Tibial nerve (tissue), 4 donors: ENCODE data around the gene DAG1. TPM values are rescaled to one million over a fixed set of nuclear protein-coding genes. Genes with fewer than 3 reads are reported as not detected.

Experiments
- DNase-seq, 2 donors: peaks; one replicate each; pipeline ENCODE4 v3.0.0-alpha.2; 2019; ENCODE audit warnings: low spot score in 2 of 2
- H3K27ac ChIP-seq, 4 donors: fragments of 200-600 bp; sonication (generic) in 3 of 4; one replicate each; pipeline ENCODE4 v1.5.1; 2017 to 2019; ENCODE audit warnings: mild to moderate bottlenecking in 1 of 4
- H3K27me3 ChIP-seq, 2 donors: fragments of 200-600 bp; sonication (generic) in 1 of 2; one replicate each; pipeline versions ENCODE4 v1.5.1 to v1.6.0; 2017 to 2019
- H3K36me3 ChIP-seq, 3 donors: fragments of 200-600 bp; sonication (generic); one replicate each; pipeline ENCODE4 v1.5.1; 2018 to 2019
- H3K4me1 ChIP-seq, 4 donors: fragments of 200-600 bp; sonication (generic) in 3 of 4; one replicate each; pipeline ENCODE4 v1.5.1; 2017 to 2019
- H3K4me3 ChIP-seq, 4 donors: fragments of 200-600 bp; sonication (generic) in 3 of 4; one replicate each; pipeline ENCODE4 v1.5.1; 2017 to 2019; ENCODE audit warnings: mild to moderate bottlenecking in 1 of 4, moderate library complexity in 1 of 4
- H3K9me3 ChIP-seq, 4 donors: fragments of 200-600 bp; sonication (generic) in 3 of 4; one replicate each; pipeline ENCODE4 v1.5.1; 2017 to 2019
- EP300 ChIP-seq, 2 donors: sonication (generic); formaldehyde crosslinking; IDR thresholded peaks; one replicate each; pipeline ENCODE4 v1.6.1; 2017; ENCODE audit warnings: antibody characterized with exemption in 2 of 2, mild to moderate bottlenecking in 1 of 2
- POLR2A ChIP-seq, 2 donors: fragments of 450-650 bp; IDR thresholded peaks; one replicate each; pipeline ENCODE4 v1.6.1; 2017; ENCODE audit warnings: antibody characterized with exemption in 2 of 2, mild to moderate bottlenecking in 2 of 2, moderate library complexity in 2 of 2
- WGBS, 2 donors: methylation state at CpG; one replicate each; pipeline ENCODE4 v1.1.5; 2018; 5-methylcytosine and 5-hydroxymethylcytosine counted together
- total RNA-seq, 4 donors: library from RNA; depleted of rRNA; stranded (reverse); fragments of >200 nt; gene quantifications; one replicate each; pipeline ENCODE4 v1.1.0, GENCODE V29; 2016
- TF ChIP-seq, protein P1 (sequence below), 5 experiments: fragments of 200-600 bp in 3 of 5; fragments of 450-650 bp in 2 of 5; sonication (generic) in 3 of 5; IDR thresholded peaks; one replicate each; pipeline ENCODE4 v1.5.1; 2016 to 2019; ENCODE audit warnings: antibody characterized with exemption in 5 of 5, mild to moderate bottlenecking in 3 of 5, moderate library complexity in 2 of 5

Gene DAG1
- total RNA-seq, 4 donors from 2014 or later: 113 to 142 (median 126) TPM

- no peak overlapping the region for H3K4me3 ChIP-seq
- WGBS, 2 donors: 80 to 88% methylated on average over 4 of the region's 4 CpGs
- H3K9me3 ChIP-seq: no peaks in the 10 kb centered on the region
- peaks cover 0 to 70% (median 38%) of the 10 kb centered on the region in 4 donors for H3K4me1 ChIP-seq
- peak overlapping the region in 2 of 4 donors; percentile 86 to 94 for H3K27ac ChIP-seq
- H3K27me3 ChIP-seq: no peaks in the 10 kb centered on the region
- no peaks in the 10 kb centered on the region for H3K36me3 ChIP-seq
- no peak for TF ChIP-seq EP300 (IDR thresholded peaks at IDR 0.05)
- TF ChIP-seq, protein P1, sequence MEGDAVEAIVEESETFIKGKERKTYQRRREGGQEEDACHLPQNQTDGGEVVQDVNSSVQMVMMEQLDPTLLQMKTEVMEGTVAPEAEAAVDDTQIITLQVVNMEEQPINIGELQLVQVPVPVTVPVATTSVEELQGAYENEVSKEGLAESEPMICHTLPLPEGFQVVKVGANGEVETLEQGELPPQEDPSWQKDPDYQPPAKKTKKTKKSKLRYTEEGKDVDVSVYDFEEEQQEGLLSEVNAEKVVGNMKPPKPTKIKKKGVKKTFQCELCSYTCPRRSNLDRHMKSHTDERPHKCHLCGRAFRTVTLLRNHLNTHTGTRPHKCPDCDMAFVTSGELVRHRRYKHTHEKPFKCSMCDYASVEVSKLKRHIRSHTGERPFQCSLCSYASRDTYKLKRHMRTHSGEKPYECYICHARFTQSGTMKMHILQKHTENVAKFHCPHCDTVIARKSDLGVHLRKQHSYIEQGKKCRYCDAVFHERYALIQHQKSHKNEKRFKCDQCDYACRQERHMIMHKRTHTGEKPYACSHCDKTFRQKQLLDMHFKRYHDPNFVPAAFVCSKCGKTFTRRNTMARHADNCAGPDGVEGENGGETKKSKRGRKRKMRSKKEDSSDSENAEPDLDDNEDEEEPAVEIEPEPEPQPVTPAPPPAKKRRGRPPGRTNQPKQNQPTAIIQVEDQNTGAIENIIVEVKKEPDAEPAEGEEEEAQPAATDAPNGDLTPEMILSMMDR (IDR thresholded peaks at IDR 0.05): no peak
- no peak for TF ChIP-seq POLR2A (IDR thresholded peaks at IDR 0.05)
- no peak for DNase-seq
Measured at GRCh38 chr3:49497606-49498005, 27.5 kb downstream of the DAG1 start.

DNA sequence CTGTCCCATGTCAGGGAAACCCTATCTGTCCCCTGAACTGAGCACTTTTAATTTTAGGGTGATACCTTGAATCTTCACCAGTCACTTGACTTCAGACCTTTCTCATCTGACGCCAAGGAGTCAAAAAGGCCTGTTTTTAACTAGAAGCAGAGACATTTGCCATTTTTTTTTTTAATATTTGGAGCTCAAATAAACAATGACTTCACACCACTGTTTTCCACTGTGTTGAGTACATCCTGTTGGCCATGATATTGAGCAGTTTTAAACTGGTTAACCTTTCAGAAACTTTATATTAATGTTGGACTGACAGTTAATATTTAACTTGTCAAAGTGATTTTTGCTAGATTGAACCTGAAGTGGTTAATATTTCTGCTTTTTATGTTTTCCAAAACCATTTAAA, 28.2 kb downstream of the DAG1 start:
- H3K27ac ChIP-seq: peak overlapping the region in 2 of 4 donors; percentile 86 to 94
- TF ChIP-seq, protein P1 (IDR thresholded peaks at IDR 0.05): no peak
- TF ChIP-seq POLR2A (IDR thresholded peaks at IDR 0.05) (no peak), EP300 (IDR thresholded peaks at IDR 0.05) (no peak)
- H3K4me3 ChIP-seq: no peak overlapping the region
- H3K27me3 ChIP-seq: no peaks in the 10 kb centered on the region
- 52 to 56% methylated on average over 1 of the region's 1 CpG for WGBS, 2 donors
- H3K9me3 ChIP-seq: no peaks in the 10 kb centered on the region
- DNase-seq: no peak
- no peaks in the 10 kb centered on the region for H3K36me3 ChIP-seq
- peaks cover 0 to 67% (median 38%) of the 10 kb centered on the region in 4 donors for H3K4me1 ChIP-seq

GRCh38 chr3:49498648-49499047, 28.6 kb downstream of the DAG1 start:
- Histone ChIP-seq H3K36me3 (no peaks in the 10 kb centered on the region), H3K9me3 (no peaks in the 10 kb centered on the region), H3K27me3 (no peaks in the 10 kb centered on the region), H3K27ac (peak overlapping the region in 2 of 4 donors; percentile 86 to 94), H3K4me3 (no peak overlapping the region), H3K4me1 (peaks cover 0 to 63% (median 38%) of the 10 kb centered on the region in 4 donors)
- 88% methylated on average over 3 of the region's 3 CpGs for WGBS, 2 donors
- TF ChIP-seq, protein P1 (IDR thresholded peaks at IDR 0.05): no peak
- TF ChIP-seq POLR2A (IDR thresholded peaks at IDR 0.05) (no peak), EP300 (IDR thresholded peaks at IDR 0.05) (no peak)
- no peak for DNase-seq

DNA sequence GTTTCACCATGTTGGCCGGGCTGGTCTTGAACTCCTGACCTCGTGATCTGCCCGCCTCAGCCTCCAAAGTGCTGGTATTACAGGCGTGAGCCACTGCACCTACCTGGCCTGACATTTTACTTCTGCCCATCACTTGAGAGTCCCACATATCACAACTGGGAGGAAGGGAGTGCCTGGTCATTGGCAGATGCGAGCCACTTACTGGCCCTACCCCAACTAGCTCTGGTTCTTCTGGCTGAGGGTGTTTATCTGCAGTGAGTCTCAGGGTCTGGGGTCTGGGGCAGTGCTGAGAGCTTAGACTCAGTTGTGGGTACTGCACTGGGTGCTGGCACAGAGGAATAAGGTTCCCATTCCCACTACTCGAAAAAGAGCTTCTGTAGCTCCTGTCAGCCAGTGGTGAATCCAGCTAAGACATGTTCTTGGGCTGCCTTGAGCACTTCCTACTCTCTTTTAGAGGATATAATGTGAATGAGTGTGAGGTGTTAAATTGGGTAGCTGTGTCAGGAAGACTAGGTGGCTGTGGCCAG, 30.2 kb downstream of the DAG1 start:
- no peak overlapping the region for H3K4me3 ChIP-seq
- TF ChIP-seq POLR2A (IDR thresholded peaks at IDR 0.05) (no peak), EP300 (IDR thresholded peaks at IDR 0.05) (no peak)
- TF ChIP-seq, protein P1 (IDR thresholded peaks at IDR 0.05): no peak
- WGBS, 2 donors: 82 to 90% methylated on average over 6 of the region's 6 CpGs

DNA sequence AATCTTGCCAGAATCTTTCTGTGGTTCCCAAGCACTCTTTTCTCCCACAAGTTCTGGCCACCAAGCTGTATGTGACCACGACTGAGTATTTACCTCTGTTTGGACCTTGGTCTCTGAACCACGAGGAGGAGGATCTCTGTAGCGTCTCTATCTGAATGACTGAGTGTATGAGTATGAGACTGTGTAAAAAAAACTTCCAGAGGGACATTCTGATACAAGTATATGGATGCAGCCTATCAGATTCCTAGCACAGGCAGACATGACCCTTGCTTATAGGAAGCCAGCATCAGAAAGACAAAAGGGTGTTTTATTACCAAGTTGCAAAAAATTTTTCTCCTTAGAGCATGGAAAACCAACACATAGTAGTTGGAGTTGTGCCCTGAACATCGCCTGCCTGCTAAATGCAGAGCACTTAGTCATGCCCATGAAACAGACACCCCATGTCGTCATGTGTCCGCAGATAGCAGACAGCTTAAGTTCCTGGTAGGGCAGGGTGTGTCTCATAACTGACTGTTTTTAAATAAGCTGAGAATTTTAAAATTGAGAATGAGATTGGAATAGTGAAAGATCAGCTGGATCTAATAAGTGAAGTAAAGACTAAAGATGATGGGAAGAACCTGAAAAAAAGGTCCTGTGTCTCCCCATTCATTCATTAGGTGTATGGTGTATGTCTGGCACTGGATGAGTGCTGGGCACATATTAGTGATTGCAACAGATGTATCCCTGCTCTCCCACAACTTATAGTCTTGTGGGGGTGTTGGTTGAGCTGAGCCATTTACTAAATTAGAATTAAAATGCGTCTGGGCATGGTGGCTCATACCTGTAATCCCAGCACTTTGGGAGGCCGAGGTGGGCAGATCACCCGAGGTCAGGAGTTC, 30.9 kb downstream of the DAG1 start:
- TF ChIP-seq EP300 (IDR thresholded peaks at IDR 0.05): peak; percentile 30 to 67
- TF ChIP-seq POLR2A (IDR thresholded peaks at IDR 0.05): no peak
- Histone ChIP-seq H3K27ac (peak overlapping the region; percentile 68 to 94 (median 80)), H3K36me3 (no peaks in the 10 kb centered on the region), H3K27me3 (no peaks in the 10 kb centered on the region), H3K9me3 (no peaks in the 10 kb centered on the region), H3K4me3 (no peak overlapping the region), H3K4me1 (peaks cover 0 to 44% (median 23%) of the 10 kb centered on the region in 4 donors)
- WGBS, 2 donors: 38 to 52% methylated on average over 9 of the region's 9 CpGs
- DNase-seq: peak in 1 of 2 donors; percentile 48

More for the DNA sequence above, 30.2 kb downstream of the DAG1 start:
- Histone ChIP-seq H3K4me1 (peaks cover 0 to 50% (median 28%) of the 10 kb centered on the region in 4 donors), H3K27me3 (no peaks in the 10 kb centered on the region), H3K9me3 (no peaks in the 10 kb centered on the region), H3K27ac (peak overlapping the region; percentile 68 to 94 (median 80)), H3K36me3 (no peaks in the 10 kb centered on the region)
- DNase-seq: no peak
